HFF-Myc (cell line): ENCODE data around the gene UQCRHL.

Experiments
- DNase-seq: peaks from one replicate; pipeline ENCODE4 v3.0.0-alpha.2; 2011; ENCODE audit warnings: low read depth; ENCODE audit errors: extremely low read depth
- H3K4me3 ChIP-seq: replicated peaks from 2 replicates; pipeline ENCODE4 v1.5.1; 2011; ENCODE audit warnings: low read depth, mild to moderate bottlenecking, control low read depth, low read length
- CTCF ChIP-seq: IDR thresholded peaks from 2 replicates; pipeline ENCODE4 v1.5.1; 2012; ENCODE audit warnings: mild to moderate bottlenecking, low read depth, low read length, control low read depth; ENCODE audit errors: missing control alignments

UQCRHL gene

GRCh38 chr1:15826810-15827507 lies 19.5 kb upstream of the UQCRHL start:
- no peak overlapping the region for H3K4me3 ChIP-seq
- TF ChIP-seq CTCF, result no peak
- no peak for DNase-seq

GRCh38 chr1:15825800-15826199 lies 18.4 kb upstream of the UQCRHL start:
- no peak for TF ChIP-seq CTCF
- H3K4me3 ChIP-seq, result no peak overlapping the region
- no peak for DNase-seq

GRCh38 chr1:15820478-15820877 lies 13.0 kb upstream of the UQCRHL start:
- DNase-seq, result no peak

GRCh38 chr1:15816674-15817073 lies 9.2 kb upstream of the UQCRHL start:
- no peak for TF ChIP-seq CTCF
- DNase-seq, result no peak
- H3K4me3 ChIP-seq, result no peak overlapping the region

More at GRCh38 chr1:15820478-15820877, 13.0 kb upstream of the UQCRHL start:
- H3K4me3 ChIP-seq, result no peak overlapping the region
- TF ChIP-seq CTCF, result no peak

GRCh38 chr1:15810073-15810472 lies 2.6 kb upstream of the UQCRHL start:
- no peak for TF ChIP-seq CTCF
- no peak for DNase-seq
- no peak overlapping the region for H3K4me3 ChIP-seq

GRCh38 chr1:15808955-15809354 lies 1.5 kb upstream of the UQCRHL start:
- H3K4me3 ChIP-seq, result no peak overlapping the region
- no peak for DNase-seq
- TF ChIP-seq CTCF, result no peak

GRCh38 chr1:15807121-15807520 lies 328 bp downstream of the UQCRHL start:
- no peak for TF ChIP-seq CTCF
- no peak overlapping the region for H3K4me3 ChIP-seq
- no peak for DNase-seq
